Measurements from ENCODE around the gene OTOS.

Gene OTOS

DNA sequence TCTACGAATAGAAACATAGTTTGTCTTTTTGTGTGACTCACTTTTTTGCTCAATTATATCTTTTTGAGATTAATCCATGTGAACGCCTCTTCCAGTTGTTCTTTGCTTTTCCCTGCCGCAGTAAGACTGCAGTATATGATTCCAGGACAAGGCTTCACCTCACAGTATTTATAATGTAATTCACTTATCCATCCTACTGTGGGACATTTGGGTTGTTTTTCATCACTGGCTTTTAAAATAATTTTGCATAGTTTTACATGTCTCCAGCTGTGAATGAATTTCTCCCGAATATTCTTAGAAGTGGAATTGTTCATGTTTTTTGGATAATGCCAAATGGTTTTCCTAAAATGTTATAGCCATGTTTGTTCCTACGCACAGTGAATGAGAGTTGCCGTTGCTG lies 26.2 kb downstream of the OTOS start:
- TF ChIP-seq, protein P1, sequence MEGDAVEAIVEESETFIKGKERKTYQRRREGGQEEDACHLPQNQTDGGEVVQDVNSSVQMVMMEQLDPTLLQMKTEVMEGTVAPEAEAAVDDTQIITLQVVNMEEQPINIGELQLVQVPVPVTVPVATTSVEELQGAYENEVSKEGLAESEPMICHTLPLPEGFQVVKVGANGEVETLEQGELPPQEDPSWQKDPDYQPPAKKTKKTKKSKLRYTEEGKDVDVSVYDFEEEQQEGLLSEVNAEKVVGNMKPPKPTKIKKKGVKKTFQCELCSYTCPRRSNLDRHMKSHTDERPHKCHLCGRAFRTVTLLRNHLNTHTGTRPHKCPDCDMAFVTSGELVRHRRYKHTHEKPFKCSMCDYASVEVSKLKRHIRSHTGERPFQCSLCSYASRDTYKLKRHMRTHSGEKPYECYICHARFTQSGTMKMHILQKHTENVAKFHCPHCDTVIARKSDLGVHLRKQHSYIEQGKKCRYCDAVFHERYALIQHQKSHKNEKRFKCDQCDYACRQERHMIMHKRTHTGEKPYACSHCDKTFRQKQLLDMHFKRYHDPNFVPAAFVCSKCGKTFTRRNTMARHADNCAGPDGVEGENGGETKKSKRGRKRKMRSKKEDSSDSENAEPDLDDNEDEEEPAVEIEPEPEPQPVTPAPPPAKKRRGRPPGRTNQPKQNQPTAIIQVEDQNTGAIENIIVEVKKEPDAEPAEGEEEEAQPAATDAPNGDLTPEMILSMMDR (IDR thresholded peaks at IDR 0.05; ENCODE audit: low read depth, low read length) = no peak
- H3K4me3 ChIP-seq (ENCODE audit: low read depth, low read length) = no peak overlapping the region

DNA sequence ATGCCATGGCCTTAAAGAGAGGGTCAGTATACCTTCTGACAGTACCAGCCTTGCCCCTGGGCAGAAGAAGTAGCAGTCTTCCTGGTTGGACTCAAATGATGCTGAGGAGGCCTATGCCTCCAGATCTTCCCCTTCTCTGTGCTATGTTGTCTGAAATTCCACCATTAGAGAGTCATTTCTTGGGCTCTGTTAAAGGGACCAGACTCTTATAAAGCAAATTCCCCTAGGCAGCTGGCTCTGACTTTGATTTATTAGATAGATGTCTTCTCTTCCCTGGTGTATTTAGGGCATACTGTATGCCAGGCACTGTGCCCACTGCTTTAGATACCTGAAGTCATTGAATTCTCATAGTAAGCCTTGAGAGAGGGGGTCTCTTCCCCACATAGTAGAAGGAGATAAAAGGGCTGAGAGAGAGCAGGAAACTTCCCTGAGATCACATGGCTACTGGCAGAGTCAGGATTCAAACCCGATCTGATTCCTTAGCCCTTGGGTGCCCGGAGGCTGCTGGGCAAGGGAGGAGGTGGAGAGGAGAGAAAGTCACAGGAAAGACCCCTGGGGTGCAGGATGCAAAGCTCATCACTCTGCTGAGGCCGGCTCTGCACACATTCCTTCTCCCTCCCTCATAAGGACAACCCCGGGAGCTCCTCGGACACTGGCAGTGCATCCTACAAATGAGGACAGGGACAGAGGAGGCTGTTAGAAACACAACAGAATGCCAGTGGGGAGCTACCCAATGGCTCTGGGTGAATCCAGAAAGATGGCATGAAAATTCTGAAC lies 27.4 kb downstream of the OTOS start:
- TF ChIP-seq, protein P1 (IDR thresholded peaks at IDR 0.05; ENCODE audit: low read depth, low read length) = no peak
- no peak overlapping the region for H3K4me3 ChIP-seq (ENCODE audit: low read depth, low read length)

DNA sequence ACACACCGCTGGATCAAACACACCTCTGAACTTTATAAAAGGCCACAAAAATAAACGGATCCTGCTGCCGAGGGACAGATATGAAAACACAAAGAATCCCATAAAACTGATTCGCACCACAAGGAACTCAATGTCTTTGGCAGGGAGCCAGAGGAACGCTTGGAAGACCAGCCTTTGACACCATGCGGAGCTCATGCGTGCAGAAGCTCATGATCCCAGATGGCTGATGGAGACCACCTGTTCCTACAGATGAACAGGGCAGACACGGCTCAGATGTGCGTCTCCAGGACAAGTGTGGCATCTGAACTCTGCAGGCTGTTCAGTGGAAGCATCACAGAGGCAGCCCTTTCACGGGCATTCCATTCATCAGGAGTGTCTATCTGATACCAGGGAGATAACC lies 29.2 kb downstream of the OTOS start:
- no peak overlapping the region for H3K4me3 ChIP-seq (ENCODE audit: low read depth, low read length)
- TF ChIP-seq, protein P1 (IDR thresholded peaks at IDR 0.05; ENCODE audit: low read depth, low read length) = no peak

DNA sequence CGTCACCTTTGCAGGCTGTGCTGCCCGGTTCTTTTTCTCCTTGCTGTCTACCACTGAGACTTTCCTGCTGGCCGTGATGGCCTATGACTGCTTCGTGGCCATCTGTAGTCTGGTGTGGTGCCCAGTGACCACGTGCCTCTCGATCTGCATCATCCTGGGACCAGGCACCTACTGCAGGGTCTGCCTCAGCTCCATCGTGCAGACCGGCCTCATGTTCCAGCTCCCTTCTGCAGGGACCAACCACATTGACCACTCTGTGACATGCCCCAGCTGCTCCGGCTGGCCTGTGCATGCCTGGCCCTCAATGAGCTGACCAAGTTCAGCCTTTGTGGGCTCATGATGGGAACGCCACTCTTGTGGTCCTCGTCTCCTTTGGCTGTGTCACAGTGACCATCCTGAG lies 31.1 kb downstream of the OTOS start:
- H3K4me3 ChIP-seq (ENCODE audit: low read depth, low read length) = no peak overlapping the region
- TF ChIP-seq, protein P1 (IDR thresholded peaks at IDR 0.05; ENCODE audit: low read depth, low read length) = no peak

DNA sequence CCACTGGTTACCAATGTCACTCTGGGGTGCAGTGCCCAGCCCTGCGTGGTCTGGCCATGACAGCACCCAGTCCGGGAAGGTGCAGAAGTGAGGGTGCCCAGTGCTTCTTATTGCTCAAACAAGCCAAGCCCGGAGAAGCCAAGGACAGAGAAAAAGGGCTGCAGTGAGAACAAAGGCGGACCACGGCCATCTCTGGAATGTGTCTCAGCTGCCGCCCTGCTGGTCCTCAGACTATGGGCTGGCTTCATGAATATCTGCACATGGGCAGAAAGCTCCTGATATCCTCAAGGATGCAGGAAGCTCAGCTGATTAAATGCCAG lies 33.0 kb downstream of the OTOS start:
- TF ChIP-seq, protein P1 (IDR thresholded peaks at IDR 0.05; ENCODE audit: low read depth, low read length) = no peak
- no peak overlapping the region for H3K4me3 ChIP-seq (ENCODE audit: low read depth, low read length)

DNA sequence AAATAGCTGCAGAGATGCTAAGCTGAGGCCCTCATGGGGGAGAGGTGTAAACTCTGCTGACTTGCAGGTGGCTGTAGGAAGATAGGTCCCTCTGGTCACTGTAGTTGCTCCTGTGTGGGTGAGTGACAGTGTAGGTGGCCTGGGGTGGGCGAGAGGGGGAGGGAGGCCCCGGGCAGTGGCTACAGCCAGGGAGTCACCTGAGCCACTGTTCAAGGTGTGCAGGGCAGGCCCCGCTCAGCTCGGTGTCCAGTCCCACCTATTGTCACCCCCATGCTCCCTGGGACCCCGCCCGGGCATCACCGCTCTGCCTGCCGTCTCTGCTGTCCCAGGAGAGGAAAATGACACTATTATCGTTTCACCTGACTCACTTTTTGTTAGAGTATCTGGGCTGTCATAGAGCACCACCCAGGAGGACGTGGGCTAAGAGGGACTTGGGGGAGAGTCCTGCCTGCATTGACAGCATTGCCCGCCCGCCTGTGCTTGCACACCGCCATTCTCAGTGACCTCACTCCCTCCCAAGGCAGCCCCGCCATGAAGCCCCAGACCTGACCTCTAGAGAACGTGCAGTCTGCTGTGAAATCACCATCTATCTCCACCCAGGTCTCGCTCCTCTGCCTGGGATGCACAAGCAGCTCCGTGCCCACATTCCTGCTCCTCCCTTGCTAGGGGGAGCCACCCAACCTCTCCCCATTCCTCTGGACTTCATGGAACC lies 33.5 kb downstream of the OTOS start:
- no peak overlapping the region for H3K4me3 ChIP-seq (ENCODE audit: low read depth, low read length)
- TF ChIP-seq, protein P1 (IDR thresholded peaks at IDR 0.05; ENCODE audit: low read depth, low read length) = no peak

DNA sequence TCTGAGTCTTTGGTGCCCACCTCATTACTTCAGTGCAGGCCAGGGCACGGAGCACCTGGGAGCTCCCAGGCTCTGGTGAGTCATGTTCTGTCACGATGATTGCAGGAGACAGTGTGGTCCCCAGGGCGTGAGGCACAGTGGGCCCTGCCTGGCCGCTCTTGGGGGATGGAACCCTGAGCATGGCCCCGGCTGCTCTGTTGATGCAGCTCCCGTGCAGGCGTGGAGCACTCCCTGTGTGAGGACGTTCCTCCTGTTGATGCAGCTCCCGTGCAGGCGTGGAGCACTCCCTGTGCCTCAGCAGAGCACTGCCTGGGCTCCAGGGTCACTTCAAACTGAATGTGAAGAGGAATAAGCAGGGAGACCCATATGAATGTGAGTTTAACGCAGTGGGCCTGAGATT lies 34.5 kb downstream of the OTOS start:
- no peak overlapping the region for H3K4me3 ChIP-seq (ENCODE audit: low read depth, low read length)
- TF ChIP-seq, protein P1 (IDR thresholded peaks at IDR 0.05; ENCODE audit: low read depth, low read length) = no peak

All from WI38 (cell line).